GM12878 (cell line): ENCODE data around the gene SYTL2. TPM values are rescaled to one million over a fixed set of nuclear protein-coding genes. Genes with fewer than 3 reads are reported as not detected.

Source experiments
- ATAC-seq: fragments of 200-7000 bp; cut with Tn5 transposase; 3 replicates; pipeline ENCODE4 v1.9.1; 2020; ENCODE audit warnings: mild to moderate bottlenecking, moderate library complexity
- BruUV-seq: library from RNA; stranded (reverse); fragments of 400-500 nt; replicated peaks from 2 replicates; lab custom pipeline; 2021; lab: Mats Ljungman, UMichigan
- CTCF ChIA-PET: fragments of 300-600 bp; sonication (Branson Sonifier 250); formaldehyde crosslinking; extraction: SDS; loops from one replicate; lab custom pipeline; 2021; ENCODE audit warnings: inconsistent platforms; lab: Yijun Ruan, JAX
- POLR2A ChIA-PET: fragments of 350-600 bp; formaldehyde crosslinking; extraction: SDS; loops from one replicate; lab custom pipeline; 2021; ENCODE audit warnings: inconsistent platforms; lab: Charles Lee
- RAD21 ChIA-PET: fragments of 300-600 bp; sonication (Branson Sonifier 250); formaldehyde crosslinking; loops from one replicate; lab custom pipeline; 2023; ENCODE audit warnings: antibody characterized with exemption; ENCODE audit not compliant: unreplicated experiment; lab: Charles Lee
- SMC1A ChIA-PET: fragments of 300-600 bp; sonication (Branson Sonifier 250); formaldehyde crosslinking; loops from one replicate; lab custom pipeline; 2023; ENCODE audit not compliant: unreplicated experiment, uncharacterized antibody; lab: Charles Lee
- DNase-seq: peaks from one replicate; pipeline ENCODE4 v3.0.0-alpha.2; 2011; ENCODE audit warnings: low read depth, low spot score
- FAIRE-seq: peaks from 3 replicates; lab custom pipeline; 2011; peaks lifted over from hg19 to GRCh38; lab: Jason Lieb, UNC
- H2AFZ ChIP-seq: 2 replicates; pipeline ENCODE4 v1.6.0; 2011; ENCODE audit warnings: low read depth, low read length, control low read depth; ENCODE audit not compliant: control insufficient read depth
- H3K27ac ChIP-seq: 2 replicates; pipeline ENCODE4 v1.5.1; 2011; ENCODE audit warnings: control low read depth; ENCODE audit not compliant: control insufficient read depth, insufficient read depth
- H3K27me3 ChIP-seq, 2 experiments: replicated peaks in 1 of 2; 2 replicates each; pipeline versions ENCODE4 v1.6.0 to v1.6.1; 2011; ENCODE audit warnings: low read length in 1 of 2; ENCODE audit not compliant: control insufficient read depth in 2 of 2, insufficient read depth in 2 of 2
- H3K36me3 ChIP-seq, 2 experiments: 2 replicates each; pipeline ENCODE4 v1.5.1; 2011; ENCODE audit warnings: low read length in 1 of 2; ENCODE audit not compliant: control insufficient read depth in 2 of 2, insufficient read depth in 2 of 2
- H3K4me1 ChIP-seq: 2 replicates; pipeline ENCODE4 v1.6.1; 2011; ENCODE audit warnings: mild to moderate bottlenecking, low read length, moderate library complexity, mixed read lengths; ENCODE audit not compliant: control insufficient read depth, insufficient read depth
- H3K4me2 ChIP-seq: 2 replicates; pipeline ENCODE4 v1.6.0; 2011; ENCODE audit warnings: control low read depth; ENCODE audit not compliant: control insufficient read depth, insufficient read depth
- H3K4me3 ChIP-seq: fragments of 200-600 bp; sonication (generic); 2 replicates; pipeline ENCODE4 v1.5.1; 2016
- H3K79me2 ChIP-seq: 2 replicates; pipeline ENCODE4 v1.6.0; 2011; ENCODE audit warnings: low read length; ENCODE audit not compliant: control insufficient read depth, insufficient read depth
- H3K9ac ChIP-seq: 2 replicates; pipeline ENCODE4 v1.8.0; 2011; ENCODE audit warnings: low read length, control low read depth, mixed read lengths; ENCODE audit not compliant: control insufficient read depth, insufficient read depth
- H3K9me3 ChIP-seq: replicated peaks from 3 replicates; pipeline ENCODE4 v1.5.1; 2011; ENCODE audit warnings: mild to moderate bottlenecking, low read length; ENCODE audit not compliant: control insufficient read depth, insufficient read depth
- H4K20me1 ChIP-seq: 2 replicates; pipeline ENCODE4 v1.6.0; 2011; ENCODE audit not compliant: control insufficient read depth, insufficient read depth
- BCL11A ChIP-seq: IDR thresholded peaks from 2 replicates; pipeline ENCODE4 v1.6.1; 2011; ENCODE audit warnings: low read depth, low read length
- CHD2 ChIP-seq: IDR thresholded peaks from 2 replicates; pipeline ENCODE4 v1.6.1; 2011; ENCODE audit warnings: low read depth, low read length, improper control_type of control experiment, borderline replicate concordance
- CREB1 ChIP-seq: IDR thresholded peaks from 2 replicates; pipeline ENCODE4 v1.6.1; 2012; ENCODE audit warnings: low read depth, mild to moderate bottlenecking, inconsistent platforms
- CREM ChIP-seq: IDR thresholded peaks from 2 replicates; pipeline ENCODE4 v1.6.1; 2014; ENCODE audit warnings: antibody characterized with exemption, low read depth
- HDGF ChIP-seq: fragments of 450-650 bp; IDR thresholded peaks from 2 replicates; pipeline ENCODE4 v1.6.1; 2016; ENCODE audit warnings: antibody characterized with exemption
- JUND ChIP-seq: IDR thresholded peaks from 2 replicates; pipeline ENCODE4 v1.6.1; 2012; ENCODE audit warnings: low read depth, mild to moderate bottlenecking, low read length, improper control_type of control experiment, moderate library complexity
- KAT2A ChIP-seq: conservative IDR thresholded peaks from 2 replicates; pipeline ENCODE4 v1.6.1; 2011; ENCODE audit warnings: low read depth, low read length; ENCODE audit not compliant: control insufficient read depth
- KDM1A ChIP-seq: fragments of 200-600 bp; sonication (generic); IDR thresholded peaks from 2 replicates; pipeline ENCODE4 v1.6.1; 2016; ENCODE audit warnings: borderline replicate concordance
- NR2C1 ChIP-seq: fragments of 450-650 bp; IDR thresholded peaks from 2 replicates; pipeline ENCODE4 v1.6.1; 2017; ENCODE audit warnings: antibody characterized with exemption, mild to moderate bottlenecking, moderate library complexity
- SMAD1 ChIP-seq: fragments of 450-650 bp; IDR thresholded peaks from 2 replicates; pipeline ENCODE4 v1.6.1; 2018; ENCODE audit warnings: mild to moderate bottlenecking, low read depth; ENCODE audit not compliant: partially characterized antibody
- SMARCA5 ChIP-seq: fragments of 450-650 bp; IDR thresholded peaks from 2 replicates; pipeline ENCODE4 v1.6.1; 2017; ENCODE audit warnings: mild to moderate bottlenecking
- SREBF2 ChIP-seq: IDR thresholded peaks from 2 replicates; pipeline ENCODE4 v1.6.1; 2012; ENCODE audit warnings: mild to moderate bottlenecking, low read length
- STAT1 ChIP-seq: fragments of 450-650 bp; conservative IDR thresholded peaks from 2 replicates; pipeline ENCODE4 v1.6.1; 2014; ENCODE audit warnings: antibody characterized with exemption, mild to moderate bottlenecking
- YY1 ChIP-seq: IDR thresholded peaks from 2 replicates; pipeline ENCODE4 v1.6.1; 2011; ENCODE audit warnings: low read depth, mild to moderate bottlenecking, low read length
- WGBS: methylation state at CpG from one replicate; pipeline ENCODE4 v1.1.6; 2016; ENCODE audit warnings: low lambda C conversion rate; ENCODE audit not compliant: insufficient replicate concordance, insufficient coverage; ENCODE audit errors: missing lambda C conversion rate; 5-methylcytosine and 5-hydroxymethylcytosine counted together
- in situ Hi-C: fragments of 300-500 bp; cut with MboI; formaldehyde crosslinking; loops from 9 replicates; pipeline ENCODE4 v1.14.3; 2018; ENCODE audit warnings: mixed read lengths
- intact Hi-C: fragments of 100-400 bp; cut with micrococcal nuclease; formaldehyde crosslinking; loops from one replicate; pipeline ENCODE4 v1.14.2; 2022; ENCODE audit not compliant: unreplicated experiment
- polyA plus RNA-seq, 11 experiments: library from polyadenylated mRNA; depleted of rRNA in 4 of 11; unstranded in 6 of 11; stranded (reverse) in 5 of 11; fragments of >200 nt; fragmentation: Nextera tagmentation in 4 of 11; fragmentation: Illumina TruSeq in 1 of 11; extraction: Ambion mirVana in 4 of 11; extraction: Trizol in 1 of 11; gene quantifications; 1 replicate in 1 of 11; 2 replicates in 10 of 11; pipeline versions ENCODE4 v1.2.1 to v1.2.3, GENCODE V29; 2011 to 2016; ENCODE audit warnings: inconsistent platforms in 2 of 11, missing spikeins in 2 of 11, low read depth in 1 of 11
- total RNA-seq, 4 experiments: library from RNA; depleted of rRNA in 3 of 4; stranded (reverse); fragments of >200 nt in 3 of 4; fragmentation: Illumina TruSeq in 1 of 4; extraction: Trizol in 1 of 4; gene quantifications; 2 replicates each; pipeline versions ENCODE4 v1.2.1 to v1.2.3, GENCODE V29; 2013 to 2021
- TF ChIP-seq, protein P1 (sequence below): fragments of 450-650 bp; IDR thresholded peaks from 2 replicates; pipeline ENCODE4 v1.6.1; 2017; ENCODE audit warnings: low read depth, mild to moderate bottlenecking, moderate library complexity
- TF ChIP-seq, protein P2 (sequence below): fragments of 450-650 bp; IDR thresholded peaks from 2 replicates; pipeline ENCODE4 v1.6.1; 2017; ENCODE audit warnings: mild to moderate bottlenecking, moderate library complexity
- TF ChIP-seq, protein P3 (sequence below), 3 experiments: IDR thresholded peaks in 2 of 3; conservative IDR thresholded peaks in 1 of 3; 2 replicates each; pipeline ENCODE4 v1.5.1; 2011; ENCODE audit warnings: low read depth in 3 of 3, low read length in 3 of 3, mild to moderate bottlenecking in 3 of 3, control low read depth in 2 of 3, moderate library complexity in 2 of 3, inconsistent platforms in 1 of 3, mixed read lengths in 1 of 3; ENCODE audit not compliant: control insufficient read depth in 2 of 3, insufficient read depth in 1 of 3; ENCODE audit errors: extremely low read depth in 1 of 3

SYTL2 gene
- total and polyA plus RNA-seq, 10 of the 15 experiments (the other 5 are each of a cell fraction or from before 2014, with no cell fraction given): 0.02 to 1.4 (median 0.31) TPM; not detected in 2

DNA sequence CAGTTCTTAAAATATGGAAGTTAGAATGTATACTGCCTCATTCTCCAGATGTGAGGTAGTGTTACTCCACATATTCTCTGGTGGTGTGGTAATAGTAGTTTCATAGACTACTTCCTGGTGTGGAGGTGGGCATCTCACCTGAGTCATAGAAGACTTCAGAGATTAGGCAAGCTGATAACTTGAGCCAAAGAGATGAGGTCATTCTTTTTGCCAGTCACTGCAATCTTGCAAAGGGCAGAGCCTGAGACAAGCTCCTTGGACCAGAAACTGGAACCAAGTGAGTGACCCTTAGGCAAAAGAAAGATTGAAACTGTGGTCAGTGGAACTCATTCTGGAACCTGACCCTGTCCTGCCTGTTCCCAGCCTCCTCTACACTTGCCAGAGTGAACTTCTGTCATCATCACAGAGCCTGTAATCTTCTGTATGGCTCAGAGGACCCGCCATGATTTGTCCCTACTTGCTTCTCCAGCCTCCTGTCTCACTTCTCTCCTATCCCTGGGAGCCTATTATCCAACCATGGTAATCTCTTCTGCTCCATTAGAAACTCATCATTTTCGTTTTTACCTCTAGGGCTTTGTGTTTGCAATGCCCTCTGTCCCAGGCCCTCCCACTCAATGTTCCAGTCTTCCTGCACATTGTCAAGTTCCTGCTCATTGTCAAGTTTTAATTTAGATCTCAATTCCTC lies 33.6 kb upstream of the SYTL2 start:
- RAD21 ChIA-PET: no interaction called here
- in situ Hi-C loops: no loop called here
- Histone ChIP-seq H3K27me3 (no peaks in the 10 kb centered on the region), H3K36me3 (no peaks in the 10 kb centered on the region), H3K79me2 (no peaks in the 10 kb centered on the region), H2AFZ (no peak overlapping the region), H4K20me1 (no peaks in the 10 kb centered on the region), H3K27ac (no peak overlapping the region), H3K4me2 (no peak overlapping the region), H3K4me3 (no peak overlapping the region), H3K4me1 (no peaks in the 10 kb centered on the region), H3K9ac (no peak overlapping the region), H3K9me3 (no peaks in the 10 kb centered on the region; the same call in 2 of the 3 replicates)
- CTCF ChIA-PET: no interaction called here
- DNase-seq (no peak), ATAC-seq (peak; percentile 57), FAIRE-seq (no peak)
- SMC1A ChIA-PET: interaction anchor here (1.1 kb wide), 1 partner anchor 10 kb away, joined by 3 read pairs; no protein-coding TSS in a partner anchor
- BruUV-seq: no TSS peak
- intact Hi-C loops: no loop called here
- POLR2A ChIA-PET: no interaction called here
- 19% methylated on average over 2 of the region's 2 CpGs for WGBS
- TF ChIP-seq SREBF2: no peak
- TF ChIP-seq, protein P1, sequence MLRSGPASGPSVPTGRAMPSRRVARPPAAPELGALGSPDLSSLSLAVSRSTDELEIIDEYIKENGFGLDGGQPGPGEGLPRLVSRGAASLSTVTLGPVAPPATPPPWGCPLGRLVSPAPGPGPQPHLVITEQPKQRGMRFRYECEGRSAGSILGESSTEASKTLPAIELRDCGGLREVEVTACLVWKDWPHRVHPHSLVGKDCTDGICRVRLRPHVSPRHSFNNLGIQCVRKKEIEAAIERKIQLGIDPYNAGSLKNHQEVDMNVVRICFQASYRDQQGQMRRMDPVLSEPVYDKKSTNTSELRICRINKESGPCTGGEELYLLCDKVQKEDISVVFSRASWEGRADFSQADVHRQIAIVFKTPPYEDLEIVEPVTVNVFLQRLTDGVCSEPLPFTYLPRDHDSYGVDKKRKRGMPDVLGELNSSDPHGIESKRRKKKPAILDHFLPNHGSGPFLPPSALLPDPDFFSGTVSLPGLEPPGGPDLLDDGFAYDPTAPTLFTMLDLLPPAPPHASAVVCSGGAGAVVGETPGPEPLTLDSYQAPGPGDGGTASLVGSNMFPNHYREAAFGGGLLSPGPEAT: no peak
- TF ChIP-seq CREM: no peak
- TF ChIP-seq STAT1: no peak
- TF ChIP-seq KDM1A: no peak
- TF ChIP-seq SMAD1: no peak
- no peak for TF ChIP-seq CHD2
- TF ChIP-seq, protein P2, sequence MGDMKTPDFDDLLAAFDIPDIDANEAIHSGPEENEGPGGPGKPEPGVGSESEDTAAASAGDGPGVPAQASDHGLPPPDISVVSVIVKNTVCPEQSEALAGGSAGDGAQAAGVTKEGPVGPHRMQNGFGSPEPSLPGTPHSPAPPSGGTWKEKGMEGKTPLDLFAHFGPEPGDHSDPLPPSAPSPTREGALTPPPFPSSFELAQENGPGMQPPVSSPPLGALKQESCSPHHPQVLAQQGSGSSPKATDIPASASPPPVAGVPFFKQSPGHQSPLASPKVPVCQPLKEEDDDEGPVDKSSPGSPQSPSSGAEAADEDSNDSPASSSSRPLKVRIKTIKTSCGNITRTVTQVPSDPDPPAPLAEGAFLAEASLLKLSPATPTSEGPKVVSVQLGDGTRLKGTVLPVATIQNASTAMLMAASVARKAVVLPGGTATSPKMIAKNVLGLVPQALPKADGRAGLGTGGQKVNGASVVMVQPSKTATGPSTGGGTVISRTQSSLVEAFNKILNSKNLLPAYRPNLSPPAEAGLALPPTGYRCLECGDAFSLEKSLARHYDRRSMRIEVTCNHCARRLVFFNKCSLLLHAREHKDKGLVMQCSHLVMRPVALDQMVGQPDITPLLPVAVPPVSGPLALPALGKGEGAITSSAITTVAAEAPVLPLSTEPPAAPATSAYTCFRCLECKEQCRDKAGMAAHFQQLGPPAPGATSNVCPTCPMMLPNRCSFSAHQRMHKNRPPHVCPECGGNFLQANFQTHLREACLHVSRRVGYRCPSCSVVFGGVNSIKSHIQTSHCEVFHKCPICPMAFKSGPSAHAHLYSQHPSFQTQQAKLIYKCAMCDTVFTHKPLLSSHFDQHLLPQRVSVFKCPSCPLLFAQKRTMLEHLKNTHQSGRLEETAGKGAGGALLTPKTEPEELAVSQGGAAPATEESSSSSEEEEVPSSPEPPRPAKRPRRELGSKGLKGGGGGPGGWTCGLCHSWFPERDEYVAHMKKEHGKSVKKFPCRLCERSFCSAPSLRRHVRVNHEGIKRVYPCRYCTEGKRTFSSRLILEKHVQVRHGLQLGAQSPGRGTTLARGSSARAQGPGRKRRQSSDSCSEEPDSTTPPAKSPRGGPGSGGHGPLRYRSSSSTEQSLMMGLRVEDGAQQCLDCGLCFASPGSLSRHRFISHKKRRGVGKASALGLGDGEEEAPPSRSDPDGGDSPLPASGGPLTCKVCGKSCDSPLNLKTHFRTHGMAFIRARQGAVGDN: no peak
- no peak for TF ChIP-seq BCL11A
- no peak for TF ChIP-seq HDGF
- no peak for TF ChIP-seq NR2C1
- TF ChIP-seq KAT2A: no peak
- no peak for TF ChIP-seq JUND
- no peak for TF ChIP-seq YY1
- TF ChIP-seq CREB1: no peak
- TF ChIP-seq, protein P3, sequence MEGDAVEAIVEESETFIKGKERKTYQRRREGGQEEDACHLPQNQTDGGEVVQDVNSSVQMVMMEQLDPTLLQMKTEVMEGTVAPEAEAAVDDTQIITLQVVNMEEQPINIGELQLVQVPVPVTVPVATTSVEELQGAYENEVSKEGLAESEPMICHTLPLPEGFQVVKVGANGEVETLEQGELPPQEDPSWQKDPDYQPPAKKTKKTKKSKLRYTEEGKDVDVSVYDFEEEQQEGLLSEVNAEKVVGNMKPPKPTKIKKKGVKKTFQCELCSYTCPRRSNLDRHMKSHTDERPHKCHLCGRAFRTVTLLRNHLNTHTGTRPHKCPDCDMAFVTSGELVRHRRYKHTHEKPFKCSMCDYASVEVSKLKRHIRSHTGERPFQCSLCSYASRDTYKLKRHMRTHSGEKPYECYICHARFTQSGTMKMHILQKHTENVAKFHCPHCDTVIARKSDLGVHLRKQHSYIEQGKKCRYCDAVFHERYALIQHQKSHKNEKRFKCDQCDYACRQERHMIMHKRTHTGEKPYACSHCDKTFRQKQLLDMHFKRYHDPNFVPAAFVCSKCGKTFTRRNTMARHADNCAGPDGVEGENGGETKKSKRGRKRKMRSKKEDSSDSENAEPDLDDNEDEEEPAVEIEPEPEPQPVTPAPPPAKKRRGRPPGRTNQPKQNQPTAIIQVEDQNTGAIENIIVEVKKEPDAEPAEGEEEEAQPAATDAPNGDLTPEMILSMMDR (IDR thresholded peaks at IDR 0.05 in 2 of 3, conservative IDR thresholded peaks at IDR 0.05 in 1 of 3; ENCODE audit: control insufficient read depth in 2 of 3, extremely low read depth in 1 of 3, insufficient read depth in 1 of 3, low read depth in 3 of 3, low read length in 3 of 3): no peak
- no peak for TF ChIP-seq SMARCA5
